GM19240 (cell line): ENCODE data around the gene CDC25B.

Experiments used
- DNase-seq: peaks from one replicate; pipeline ENCODE4 v3.0.0; 2011; ENCODE audit warnings: low spot score; ENCODE audit not compliant: insufficient read length

The CDC25B gene

GRCh38 chr20:3803289-3803688 is 7.2 kb downstream of the CDC25B start:
- no peak for DNase-seq

- DNase-seq = no peak
Observed at GRCh38 chr20:3803854-3804253, 7.7 kb downstream of the CDC25B start.

GRCh38 chr20:3804254-3804751 is 8.2 kb downstream of the CDC25B start:
- DNase-seq = no peak

- DNase-seq = no peak
Observed at GRCh38 chr20:3804781-3805180, 8.7 kb downstream of the CDC25B start.

GRCh38 chr20:3808544-3808943 is 12.4 kb downstream of the CDC25B start:
- DNase-seq = no peak

- no peak for DNase-seq
Observed at GRCh38 chr20:3811467-3812258, 15.6 kb downstream of the CDC25B start.

GRCh38 chr20:3812259-3812681 is 16.2 kb downstream of the CDC25B start:
- no peak for DNase-seq

GRCh38 chr20:3812975-3813847 is 17.1 kb downstream of the CDC25B start:
- no peak for DNase-seq

GRCh38 chr20:3813848-3814581 is 17.9 kb downstream of the CDC25B start:
- DNase-seq = no peak

GRCh38 chr20:3814928-3815495 is 18.9 kb downstream of the CDC25B start:
- no peak for DNase-seq

- DNase-seq = no peak
Observed at GRCh38 chr20:3815703-3816315, 19.7 kb downstream of the CDC25B start.

- DNase-seq = no peak
Observed at GRCh38 chr20:3818155-3819151, 22.3 kb downstream of the CDC25B start.

- DNase-seq = no peak
Observed at GRCh38 chr20:3819411-3820047, 23.4 kb downstream of the CDC25B start.

GRCh38 chr20:3820048-3820900 is 24.2 kb downstream of the CDC25B start, which contains the start of gene AP5S1:
Gene AP5S1 (plus strand): TSS chr20:3820547. CDS start chr20:3822118, 1,571 bp downstream.
- DNase-seq = peak; percentile 89

GRCh38 chr20:3820901-3821727 is 25.0 kb downstream of the CDC25B start:
- DNase-seq = no peak

- DNase-seq = no peak
Observed at GRCh38 chr20:3821996-3822395, 25.9 kb downstream of the CDC25B start.

- no peak for DNase-seq
Observed at GRCh38 chr20:3823881-3824280, 27.8 kb downstream of the CDC25B start.
